HG02678 (cell line): ENCODE data around the gene CHST8.

ENCODE experiments used
- ATAC-seq: cut with Tn5 transposase; IDR thresholded peaks from one replicate; pipeline ENCODE4 v1.9.1; 2021; ENCODE audit warnings: mild to moderate bottlenecking, moderate library complexity; ENCODE audit not compliant: unreplicated experiment

The CHST8 gene

GRCh38 chr19:33671211-33671610 is 49.5 kb downstream of the CHST8 start:
- no peak for ATAC-seq

DNA sequence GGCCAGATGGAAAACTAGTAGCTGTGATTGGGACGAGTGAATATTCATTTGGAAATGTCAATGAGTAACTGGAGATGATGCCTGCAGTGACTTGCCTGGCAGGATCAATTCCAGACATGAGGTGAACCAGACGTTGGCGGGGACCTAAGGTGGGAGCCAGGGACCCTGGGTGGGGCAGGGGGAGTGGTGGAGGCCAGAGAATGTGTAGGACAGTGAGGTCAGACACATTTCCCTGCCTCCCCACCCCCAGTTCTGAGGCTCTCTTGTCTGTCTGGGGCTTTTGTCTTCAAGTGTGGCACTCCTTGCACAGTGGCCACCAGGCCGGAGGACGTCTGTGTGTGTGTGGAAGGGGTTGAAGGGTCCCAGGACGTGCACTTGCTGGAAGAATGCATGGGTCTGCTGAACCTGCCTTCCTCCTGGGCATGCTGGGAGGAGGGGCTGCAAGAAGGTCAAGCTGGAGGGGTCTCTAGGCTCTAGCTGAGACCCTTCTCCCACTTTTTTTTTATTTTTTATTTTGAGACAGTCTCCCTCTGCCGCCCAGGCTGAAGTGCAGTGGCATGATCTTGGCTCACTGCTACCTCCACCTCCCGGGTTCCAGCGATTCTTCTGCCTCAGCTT is 51.6 kb downstream of the CHST8 start:
- no peak for ATAC-seq

- no peak for ATAC-seq
Measured at GRCh38 chr19:33673996-33674625, 52.4 kb downstream of the CHST8 start.

DNA sequence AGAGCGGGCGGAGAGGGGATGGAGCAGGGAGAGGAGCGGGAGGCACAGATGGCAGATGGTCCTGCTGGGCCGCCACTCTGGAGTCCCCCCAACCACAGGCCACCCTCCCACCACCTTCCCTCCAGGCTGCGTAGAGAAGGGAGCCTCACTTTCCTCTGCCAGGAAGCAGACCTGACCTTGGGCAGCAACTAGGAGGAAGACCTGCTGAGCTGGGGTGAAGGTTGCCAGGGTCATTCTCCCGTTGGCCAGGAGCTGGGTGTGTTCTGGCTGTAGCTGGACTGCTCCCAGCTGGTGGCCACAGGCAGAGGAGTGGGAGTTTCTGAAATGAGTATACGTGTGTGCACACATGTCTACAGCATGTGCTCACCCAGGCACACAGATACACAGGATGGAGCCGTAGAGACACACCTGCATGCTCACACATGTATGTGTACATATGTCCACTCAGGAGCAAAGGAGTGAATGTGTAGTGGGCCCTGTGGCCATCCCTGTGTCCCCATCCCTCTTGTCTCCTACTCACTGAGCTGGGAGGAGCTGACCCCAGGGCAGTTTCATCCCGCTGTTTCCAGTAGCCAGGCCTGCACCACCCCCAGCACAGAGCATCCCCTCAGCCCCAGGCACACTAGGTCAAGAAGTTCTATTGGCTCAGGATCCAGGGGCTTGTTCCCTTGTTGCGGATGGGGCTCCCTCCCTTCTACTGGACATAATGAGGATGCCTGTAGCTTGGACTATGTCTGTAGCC is 53.0 kb downstream of the CHST8 start:
- no peak for ATAC-seq

- no peak for ATAC-seq
Measured at GRCh38 chr19:33675501-33676124, 53.9 kb downstream of the CHST8 start.

DNA sequence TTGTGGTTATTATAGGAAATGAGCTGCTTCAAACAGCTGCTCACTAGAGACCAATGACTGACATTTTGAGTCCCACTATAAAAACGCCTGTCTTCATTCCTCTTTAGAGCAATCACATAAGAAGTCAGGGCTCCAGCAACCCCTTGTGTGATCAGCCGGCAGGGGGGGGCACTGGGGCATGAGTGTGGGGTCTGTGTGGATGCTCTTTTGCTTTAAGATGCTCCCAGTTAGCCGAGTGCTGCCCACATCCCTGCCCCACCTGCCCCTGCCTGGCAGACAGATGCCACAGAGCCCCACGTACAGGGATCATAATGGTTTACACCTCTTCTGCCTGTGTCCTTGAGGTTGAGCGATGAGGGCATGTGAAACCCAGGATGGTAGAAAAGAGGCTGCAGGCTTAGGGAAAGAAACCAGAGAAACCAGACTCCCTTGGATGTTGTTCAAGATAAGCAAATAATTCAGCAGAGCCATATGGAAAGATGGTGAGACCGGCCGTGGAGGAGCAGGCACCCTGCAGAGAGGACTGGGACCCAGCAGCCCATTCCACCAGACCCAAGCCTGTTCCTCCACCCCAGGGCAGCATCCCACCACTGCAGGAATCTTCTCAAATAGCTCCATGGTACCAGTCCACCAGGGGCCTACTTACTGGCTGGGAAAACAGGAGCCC is 55.4 kb downstream of the CHST8 start:
- no peak for ATAC-seq

GRCh38 chr19:33677745-33678426 is 56.1 kb downstream of the CHST8 start:
- no peak for ATAC-seq

GRCh38 chr19:33678796-33679585 is 57.2 kb downstream of the CHST8 start:
- no peak for ATAC-seq

- no peak for ATAC-seq
Measured at GRCh38 chr19:33679696-33680095, 57.9 kb downstream of the CHST8 start.

DNA sequence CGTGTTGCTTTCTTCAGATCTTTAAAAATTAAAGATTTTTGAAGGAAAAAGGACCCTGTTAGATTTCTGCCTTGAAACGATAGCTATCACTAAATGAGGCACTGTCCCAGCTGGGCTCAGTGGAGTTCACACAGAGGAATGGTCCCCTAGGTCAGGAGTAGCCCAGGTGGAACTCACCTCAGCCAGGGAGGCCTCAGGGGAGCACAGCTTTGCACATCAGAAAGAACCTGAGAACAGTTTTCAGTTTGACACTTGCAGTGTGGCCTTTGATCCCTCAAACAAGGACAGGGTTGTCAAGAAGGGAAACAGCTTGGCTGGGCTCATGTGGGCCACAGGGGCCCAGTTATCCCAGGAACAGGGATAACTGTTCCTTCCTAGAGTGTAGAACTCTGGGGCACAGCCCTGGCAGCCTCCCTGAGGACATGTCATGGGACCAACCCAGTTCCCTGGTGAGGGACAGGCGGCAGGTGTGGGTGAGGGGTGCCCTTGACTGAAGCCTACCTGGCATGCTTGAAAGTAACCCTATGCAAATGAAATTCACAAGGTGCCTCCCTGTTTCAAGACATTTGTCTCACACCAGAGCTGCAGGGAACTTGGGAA is 59.4 kb downstream of the CHST8 start:
- ATAC-seq = no peak

DNA sequence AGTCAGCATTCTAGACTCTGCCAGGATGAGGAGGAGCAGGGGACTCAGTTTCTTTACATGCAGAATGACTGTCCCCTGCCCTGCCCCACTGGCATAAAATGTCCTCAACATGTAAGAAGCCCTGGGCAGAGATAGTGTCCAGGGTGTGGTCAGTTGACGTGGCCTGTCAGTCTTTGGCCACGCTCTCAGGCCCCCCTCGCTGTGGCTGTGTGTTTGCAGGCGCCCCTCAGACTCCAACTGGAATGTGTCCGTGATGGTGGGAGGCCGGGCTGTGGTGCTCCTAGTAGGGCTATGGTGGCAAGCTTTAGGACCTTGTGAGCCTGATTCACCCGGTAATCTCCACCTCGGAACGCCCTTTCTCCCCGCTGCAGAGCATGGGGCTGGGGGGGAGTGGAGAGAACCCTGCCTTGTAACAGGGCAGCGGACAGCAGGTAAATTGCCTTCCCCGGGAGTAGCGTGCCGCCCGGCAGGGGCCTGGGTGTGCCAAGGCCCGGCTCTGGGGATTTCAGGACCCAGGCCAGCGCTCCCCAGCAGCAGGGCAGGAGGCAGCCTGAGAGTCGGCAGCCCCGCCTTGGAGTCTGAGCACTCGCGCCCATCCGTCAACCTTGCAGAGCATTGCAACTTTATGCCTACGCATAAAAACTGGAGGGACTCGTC is 62.3 kb downstream of the CHST8 start:
- no peak for ATAC-seq

DNA sequence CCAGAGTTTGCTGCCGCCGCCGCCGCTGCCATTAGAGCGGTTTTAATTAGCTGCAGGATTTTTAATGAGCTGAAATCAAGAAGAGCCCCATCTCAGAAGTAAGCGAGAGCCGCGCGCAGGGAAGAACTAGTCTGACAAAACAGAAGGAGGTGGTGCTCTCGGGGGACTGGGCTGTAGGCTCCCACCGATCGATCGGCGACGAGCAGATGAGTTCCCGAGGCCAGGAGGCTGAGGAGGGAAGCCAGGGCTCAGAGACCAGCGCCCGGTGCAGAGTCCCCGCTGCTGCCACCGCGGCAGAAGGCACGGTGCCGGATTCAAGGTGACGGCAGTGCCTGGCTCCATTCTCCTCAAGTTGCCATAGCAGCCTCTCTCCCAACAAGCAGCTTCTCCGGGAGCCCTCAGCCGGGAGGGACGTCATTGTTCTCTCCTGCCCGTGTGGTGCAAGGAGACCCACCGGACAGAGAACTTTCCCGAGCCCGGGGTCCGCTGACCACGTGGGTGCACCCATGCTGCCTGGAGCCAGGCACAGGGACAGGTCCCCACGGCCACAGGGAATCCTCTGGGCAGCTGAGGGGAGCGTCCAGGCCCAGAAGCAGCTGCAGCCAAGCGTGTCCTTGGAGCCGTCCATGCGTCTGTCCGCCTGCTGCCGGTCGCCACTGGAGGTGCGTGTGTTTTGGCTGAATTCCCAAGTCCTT is 62.9 kb downstream of the CHST8 start:
- ATAC-seq = no peak

- ATAC-seq = no peak
Measured at GRCh38 chr19:33685541-33685940, 63.8 kb downstream of the CHST8 start.

GRCh38 chr19:33686262-33686661 is 64.5 kb downstream of the CHST8 start:
- ATAC-seq = no peak

GRCh38 chr19:33686687-33687480 is 65.1 kb downstream of the CHST8 start:
- no peak for ATAC-seq

GRCh38 chr19:33687481-33688170 is 65.9 kb downstream of the CHST8 start:
- ATAC-seq = no peak
